GM21619 (cell line): ENCODE measurements around the gene NUBP1.
"Not testable (repeated sequence)": the region's sequence is repeated elsewhere in the genome, so short reads cannot be mapped to it uniquely, and the experiment has no call there.

ENCODE experiments used
- ATAC-seq: cut with Tn5 transposase; IDR thresholded peaks from one replicate; pipeline ENCODE4 v1.9.1; 2021; ENCODE audit not compliant: unreplicated experiment

The NUBP1 gene

GRCh38 chr16:10750793-10751192 is 7.2 kb downstream of the NUBP1 start:
- no peak for ATAC-seq

DNA sequence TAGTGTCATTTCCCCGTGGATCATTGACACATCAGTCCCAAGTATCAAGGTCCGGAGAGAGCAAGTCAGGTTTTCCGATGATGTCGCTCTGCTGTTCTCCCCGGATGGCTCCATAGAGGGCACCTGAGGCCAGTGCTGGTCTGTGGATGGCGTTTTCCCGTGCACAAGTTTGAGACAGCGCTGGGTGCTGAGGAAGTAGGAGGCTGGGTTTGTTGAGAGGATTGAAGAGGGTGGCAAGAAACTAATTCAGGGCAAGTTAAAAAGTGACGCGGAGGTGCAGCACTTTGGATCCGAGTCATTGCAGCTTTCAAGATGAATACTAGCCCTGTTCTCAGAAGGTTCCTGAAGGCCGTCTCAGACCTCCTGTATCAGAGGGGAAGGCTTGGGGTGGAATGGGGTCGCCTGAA is 7.7 kb downstream of the NUBP1 start:
- ATAC-seq, result no peak

- ATAC-seq, result peak; percentile 63
Observed at GRCh38 chr16:10752843-10753523, 9.3 kb downstream of the NUBP1 start.

DNA sequence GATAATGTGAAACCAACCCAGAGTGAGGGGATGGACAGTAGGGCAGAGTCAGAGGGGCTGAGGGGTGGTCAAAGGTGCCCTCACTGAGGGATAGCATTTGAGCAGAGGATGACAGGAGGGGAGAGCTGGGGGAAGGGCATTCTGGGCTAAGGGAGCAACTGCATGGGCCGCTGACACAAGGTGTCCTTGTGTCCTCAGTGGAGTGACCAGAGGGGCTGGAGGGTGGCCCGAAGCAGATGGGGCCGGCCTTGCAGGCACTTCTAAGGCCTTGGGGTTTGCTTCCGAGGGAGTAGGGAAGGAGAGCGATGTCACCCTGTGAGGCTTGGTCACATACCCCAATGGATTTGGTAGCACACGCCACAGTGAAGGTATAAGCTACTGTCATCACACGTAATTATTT is 10.0 kb downstream of the NUBP1 start:
- ATAC-seq, result no peak

DNA sequence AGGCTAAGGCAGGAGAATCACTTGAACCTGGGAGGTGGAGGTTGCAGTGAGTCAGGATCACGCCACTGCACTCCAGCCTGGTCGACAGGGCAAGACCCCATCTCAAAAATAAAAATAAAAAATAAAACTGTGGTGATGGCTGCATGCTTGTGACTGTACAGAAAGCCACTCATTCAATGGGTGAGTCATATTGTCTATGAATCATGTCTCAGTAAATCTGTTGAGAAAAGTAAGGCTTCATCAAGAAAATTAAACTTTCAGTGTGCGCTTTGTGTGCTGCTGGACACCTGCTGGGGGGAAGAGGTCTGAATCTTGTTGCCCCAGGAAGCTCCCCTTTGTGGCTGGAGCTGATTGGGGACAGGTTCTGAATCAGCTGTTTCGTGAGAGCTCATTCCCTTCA is 11.3 kb downstream of the NUBP1 start:
- ATAC-seq, result no peak

DNA sequence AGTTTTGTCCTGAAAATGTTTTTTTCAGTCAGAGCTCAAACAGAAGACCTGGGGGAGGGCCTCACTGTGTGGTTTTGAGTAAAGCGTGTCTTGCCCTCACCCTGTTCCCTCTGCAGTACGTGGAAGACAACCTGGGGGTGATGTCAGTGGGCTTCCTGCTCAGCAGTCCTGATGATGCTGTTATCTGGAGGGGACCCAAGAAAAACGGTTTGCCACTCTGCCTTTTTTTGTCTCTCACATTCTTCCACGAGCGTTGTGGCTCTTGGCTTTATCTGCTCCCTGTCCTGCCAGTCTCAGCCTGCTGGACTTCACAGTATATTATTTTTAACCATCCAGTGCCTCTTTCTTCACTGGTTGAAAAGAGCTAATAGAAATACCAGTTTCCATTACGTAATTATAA is 12.9 kb downstream of the NUBP1 start:
- ATAC-seq, result no peak

- ATAC-seq, result no peak
Observed at GRCh38 chr16:10760858-10761257, 17.2 kb downstream of the NUBP1 start.

GRCh38 chr16:10761373-10761772 is 17.7 kb downstream of the NUBP1 start:
- ATAC-seq, result no peak

GRCh38 chr16:10762336-10763016 is 18.8 kb downstream of the NUBP1 start:
- no peak for ATAC-seq

- no peak for ATAC-seq
Observed at GRCh38 chr16:10763456-10763855, 19.8 kb downstream of the NUBP1 start.

DNA sequence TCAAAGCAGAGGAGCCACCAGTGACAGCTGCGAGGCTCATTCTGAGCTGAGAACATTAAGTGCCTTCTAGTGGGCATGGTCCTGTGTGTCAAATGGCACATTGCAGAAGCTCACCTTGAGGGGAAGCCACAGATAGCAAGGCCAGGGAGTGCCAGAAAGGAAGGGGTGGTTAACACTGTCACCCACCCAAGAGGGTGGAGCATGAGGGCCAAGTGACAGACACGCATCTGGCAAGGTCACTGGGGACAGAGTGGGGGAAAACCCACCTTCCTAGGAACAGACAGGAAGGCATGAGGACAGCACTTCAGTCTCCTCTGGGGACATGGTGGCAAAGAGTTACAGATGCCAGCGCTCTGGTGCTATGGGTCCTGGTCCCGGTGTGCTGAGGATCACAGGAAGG is 22.1 kb downstream of the NUBP1 start:
- peak; percentile 55 for ATAC-seq

DNA sequence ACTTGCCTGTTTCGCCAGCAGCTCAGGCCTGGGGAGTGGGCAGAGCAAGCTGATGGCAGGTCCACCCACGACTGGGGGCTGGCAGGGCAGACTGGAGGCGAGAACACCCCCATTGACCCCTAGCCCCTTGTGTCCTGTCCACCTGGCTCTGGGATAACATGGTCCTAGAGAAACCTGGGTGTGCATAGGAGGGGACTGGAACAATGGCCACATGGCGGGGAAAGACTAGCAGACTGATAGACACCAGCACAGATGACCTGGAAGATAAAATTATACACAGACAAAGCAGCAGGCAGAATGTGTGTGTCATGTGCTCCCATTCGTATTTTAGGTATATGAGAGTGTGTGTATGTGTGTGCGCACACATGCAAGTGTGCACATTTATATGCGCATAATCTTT is 23.5 kb downstream of the NUBP1 start:
- no peak for ATAC-seq

- no peak for ATAC-seq
Observed at GRCh38 chr16:10769381-10769780, 25.7 kb downstream of the NUBP1 start.

- no peak for ATAC-seq
Observed at GRCh38 chr16:10770907-10771306, 27.3 kb downstream of the NUBP1 start.

DNA sequence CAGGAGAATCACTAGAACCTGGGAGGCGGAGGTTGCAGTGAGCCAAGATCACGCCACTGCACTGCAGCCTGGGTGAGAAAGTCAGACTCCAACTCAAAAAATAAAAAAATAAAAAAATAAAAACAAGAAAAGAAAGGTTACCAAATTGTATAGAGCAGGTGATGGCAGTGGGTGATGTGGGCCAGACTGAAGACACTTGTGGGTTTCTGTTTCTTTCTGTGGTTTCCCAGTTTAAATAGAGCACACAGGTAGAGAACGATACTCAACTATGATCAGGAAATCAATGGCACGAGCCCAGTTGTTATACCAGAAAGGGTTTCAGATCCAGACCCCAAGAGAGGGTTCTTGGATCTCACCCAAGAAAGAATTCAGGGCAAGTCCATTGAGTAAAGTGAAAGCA is 32.6 kb downstream of the NUBP1 start:
- ATAC-seq, result peak; percentile 75

DNA sequence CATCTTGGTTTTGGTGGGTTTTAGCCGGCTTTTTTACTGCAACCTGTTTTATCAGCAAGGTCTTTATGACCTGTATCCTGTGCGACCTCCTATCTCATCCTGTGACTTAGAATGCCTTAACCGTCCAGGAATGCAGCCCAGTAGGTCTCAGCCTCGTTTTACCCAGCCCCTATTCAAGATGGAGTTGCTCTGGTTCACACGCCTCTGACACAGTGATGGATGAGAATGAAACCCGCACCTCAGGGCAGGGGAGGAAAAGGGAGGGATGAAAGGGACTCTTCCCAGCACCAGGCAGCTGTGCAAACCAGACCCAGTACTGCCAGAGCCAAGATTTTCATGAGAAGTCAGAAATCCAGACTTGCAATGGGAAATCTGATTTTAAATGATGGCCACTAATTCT is 33.3 kb downstream of the NUBP1 start:
- not testable (repeated sequence) for ATAC-seq

DNA sequence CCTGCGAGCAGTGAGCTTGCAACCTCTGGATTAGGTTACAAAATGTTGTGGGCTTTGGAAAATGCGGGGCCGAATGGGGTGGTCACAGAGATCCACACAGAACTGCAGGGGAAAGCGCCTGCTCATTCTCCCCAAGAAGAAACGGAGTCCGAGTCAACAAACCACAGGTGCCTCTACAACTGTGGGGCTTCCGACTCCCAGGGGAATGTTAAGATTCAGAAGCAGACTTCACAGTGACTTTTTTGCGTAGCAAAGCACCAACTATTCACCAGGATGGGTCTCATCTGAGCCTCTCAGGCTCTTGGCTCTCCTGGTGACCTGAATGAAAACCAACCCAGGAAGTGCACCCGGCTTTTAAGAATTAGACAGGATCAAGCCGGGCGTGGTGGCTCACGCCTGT is 33.7 kb downstream of the NUBP1 start:
- ATAC-seq, result no peak

DNA sequence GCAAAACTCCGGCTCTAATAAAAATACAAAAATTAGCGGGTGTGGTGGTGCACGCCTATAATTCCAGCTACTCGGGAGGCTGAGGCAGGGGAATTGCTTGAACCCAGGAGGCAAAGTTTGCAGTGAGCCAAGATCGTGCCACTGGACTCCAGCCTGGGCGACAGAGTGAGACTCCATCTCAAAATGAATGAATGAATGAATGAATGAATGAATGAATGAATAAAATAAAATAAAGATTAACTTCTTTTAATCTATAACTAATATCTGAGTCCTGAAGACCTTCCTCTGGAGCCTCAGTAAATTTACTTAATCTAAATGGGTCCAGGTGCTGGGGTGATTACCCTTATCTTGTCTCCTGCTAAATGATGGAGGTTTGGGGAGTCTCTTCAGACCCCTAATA is 36.3 kb downstream of the NUBP1 start:
- ATAC-seq, result not testable (repeated sequence)

GRCh38 chr16:10780628-10781027 is 37.0 kb downstream of the NUBP1 start:
- ATAC-seq, result no peak

GRCh38 chr16:10782628-10783027 is 39.0 kb downstream of the NUBP1 start:
- ATAC-seq, result no peak

DNA sequence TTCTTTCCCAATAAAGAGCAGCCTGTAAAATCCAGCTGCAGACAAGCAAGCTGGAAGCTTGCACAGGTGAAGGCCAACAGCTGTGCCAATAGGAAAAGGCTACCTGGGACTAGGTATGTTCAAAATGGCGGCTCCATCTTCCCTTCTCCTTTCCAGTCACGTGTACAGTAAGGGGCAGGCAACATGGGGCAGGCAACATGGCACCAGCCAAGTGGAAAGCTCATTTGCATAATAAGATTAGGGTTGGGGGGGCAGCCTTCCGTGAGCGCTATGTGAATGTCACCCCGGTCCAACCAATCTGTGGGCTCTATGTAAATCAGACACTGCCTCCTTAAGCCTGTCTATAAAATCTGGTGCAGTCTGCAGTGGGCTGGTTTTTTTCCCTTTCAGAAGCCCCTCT is 43.7 kb downstream of the NUBP1 start:
- ATAC-seq, result no peak

DNA sequence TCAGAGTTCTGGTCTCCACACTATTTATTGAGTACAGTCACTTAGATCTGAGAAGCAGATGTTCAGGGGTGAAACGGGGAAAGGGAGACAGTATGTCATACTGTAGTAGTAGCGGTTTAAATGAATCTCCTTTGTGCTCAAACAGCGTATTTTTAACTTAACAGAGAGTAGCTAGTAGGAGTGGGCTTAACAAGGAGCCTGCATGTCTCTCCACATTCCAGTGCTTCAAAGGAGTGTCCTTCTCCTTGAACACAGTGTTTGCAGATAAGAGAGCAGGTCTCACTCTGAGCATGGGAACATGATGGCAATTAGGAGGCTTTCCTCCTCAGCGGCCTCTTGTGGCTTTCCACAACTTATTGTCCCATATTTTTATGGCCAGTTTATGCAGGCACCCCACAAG is 45.0 kb downstream of the NUBP1 start:
- ATAC-seq, result not testable (repeated sequence)

DNA sequence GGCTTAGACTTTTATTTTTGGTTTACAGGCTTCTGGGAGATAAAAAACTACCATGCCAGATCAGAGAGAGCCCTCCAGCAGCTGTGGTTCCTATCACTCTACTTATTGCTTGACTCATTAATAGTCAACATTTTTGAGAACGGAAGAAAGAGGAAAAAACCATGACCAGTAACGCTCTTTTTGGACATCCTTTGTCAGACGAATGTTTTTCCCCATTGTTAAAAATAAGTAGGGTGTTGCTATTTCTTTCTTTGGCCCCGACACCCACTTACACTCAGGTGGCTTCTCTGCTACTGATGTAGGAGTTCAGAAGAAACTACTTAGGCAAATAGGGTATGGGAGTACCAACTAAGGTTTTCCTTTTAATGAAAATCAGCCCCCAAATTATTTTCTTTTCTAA is 47.4 kb downstream of the NUBP1 start:
- no peak for ATAC-seq
